HEK293 (cell line): ENCODE data around the gene SLC26A6.

ENCODE experiments used
- FEZF1 ChIP-seq: fragments of 450-650 bp; formaldehyde crosslinking; IDR thresholded peaks from 2 replicates; pipeline ENCODE4 v1.5.1; 2016; ENCODE audit warnings: missing biosample characterization, missing genetic modification characterization
- PRDM1 ChIP-seq: fragments of 450-650 bp; formaldehyde crosslinking; IDR thresholded peaks from 2 replicates; pipeline ENCODE4; 2016; ENCODE audit warnings: missing biosample characterization, missing genetic modification characterization
- YY2 ChIP-seq: fragments of 450-650 bp; formaldehyde crosslinking; IDR thresholded peaks from 2 replicates; pipeline ENCODE4 v1.5.1; 2016; ENCODE audit warnings: missing biosample characterization, missing genetic modification characterization
- ZBTB7A ChIP-seq: fragments of 450-650 bp; formaldehyde crosslinking; IDR thresholded peaks from 2 replicates; pipeline ENCODE4 v1.5.1; 2016; ENCODE audit warnings: low read depth, missing biosample characterization, missing genetic modification characterization
- ZIC2 ChIP-seq: fragments of 450-650 bp; formaldehyde crosslinking; IDR thresholded peaks from 2 replicates; pipeline ENCODE4 v1.5.1; 2016; ENCODE audit warnings: missing biosample characterization, missing genetic modification characterization
- ZNF202 ChIP-seq: fragments of 450-650 bp; formaldehyde crosslinking; IDR thresholded peaks from 2 replicates; pipeline ENCODE4 v1.5.1; 2016; ENCODE audit warnings: missing biosample characterization, missing genetic modification characterization, borderline replicate concordance
- ZNF211 ChIP-seq: fragments of 450-650 bp; formaldehyde crosslinking; IDR thresholded peaks from 2 replicates; pipeline ENCODE4 v1.5.1; 2016; ENCODE audit warnings: low read depth, missing biosample characterization, missing genetic modification characterization
- ZNF223 ChIP-seq: fragments of 450-650 bp; formaldehyde crosslinking; IDR thresholded peaks from 2 replicates; pipeline ENCODE4 v1.5.1; 2016; ENCODE audit warnings: missing biosample characterization, missing genetic modification characterization
- ZNF248 ChIP-seq: fragments of 450-650 bp; formaldehyde crosslinking; IDR thresholded peaks from 2 replicates; pipeline ENCODE4 v1.5.1; 2017; ENCODE audit warnings: missing biosample characterization, missing genetic modification characterization
- ZNF302 ChIP-seq: fragments of 450-650 bp; formaldehyde crosslinking; IDR thresholded peaks from 2 replicates; pipeline ENCODE4 v1.5.1; 2016; ENCODE audit warnings: missing biosample characterization, missing genetic modification characterization, low read depth
- ZNF623 ChIP-seq: fragments of 450-650 bp; formaldehyde crosslinking; IDR thresholded peaks from 2 replicates; pipeline ENCODE4 v1.5.1; 2016; ENCODE audit warnings: missing biosample characterization, missing genetic modification characterization
- ZNF664 ChIP-seq: fragments of 450-650 bp; formaldehyde crosslinking; IDR thresholded peaks from 2 replicates; pipeline ENCODE4 v1.5.1; 2016; ENCODE audit warnings: missing biosample characterization, missing genetic modification characterization
- ZNF677 ChIP-seq: fragments of 450-650 bp; IDR thresholded peaks from 2 replicates; pipeline ENCODE4 v1.5.0; 2018; ENCODE audit warnings: missing biosample characterization, mild to moderate bottlenecking, missing genetic modification characterization, moderate library complexity
- ZNF76 ChIP-seq: fragments of 450-650 bp; formaldehyde crosslinking; IDR thresholded peaks from 2 replicates; pipeline ENCODE4; 2016; ENCODE audit warnings: low read depth, missing biosample characterization, missing genetic modification characterization, borderline replicate concordance
- ZNF777 ChIP-seq: fragments of 450-650 bp; formaldehyde crosslinking; IDR thresholded peaks from 2 replicates; pipeline ENCODE4 v1.5.1; 2017; ENCODE audit warnings: missing biosample characterization, missing genetic modification characterization, borderline replicate concordance
- ZSCAN23 ChIP-seq: fragments of 450-650 bp; formaldehyde crosslinking; IDR thresholded peaks from 2 replicates; pipeline ENCODE4 v1.5.1; 2016; ENCODE audit warnings: missing biosample characterization, missing genetic modification characterization
- ZSCAN30 ChIP-seq: fragments of 450-650 bp; IDR thresholded peaks from 2 replicates; pipeline ENCODE4 v1.5.1; 2018; ENCODE audit warnings: missing biosample characterization, mild to moderate bottlenecking, missing genetic modification characterization, moderate library complexity
- TF ChIP-seq, protein P1 (sequence below): fragments of 450-650 bp; formaldehyde crosslinking; IDR thresholded peaks from 2 replicates; pipeline ENCODE4; 2016; ENCODE audit warnings: missing biosample characterization, missing genetic modification characterization
- TF ChIP-seq, protein P2 (sequence below): fragments of 450-650 bp; formaldehyde crosslinking; IDR thresholded peaks from 2 replicates; pipeline ENCODE4 v1.5.1; 2016; ENCODE audit warnings: missing biosample characterization, missing genetic modification characterization
- TF ChIP-seq, protein P3 (sequence below): fragments of 450-650 bp; formaldehyde crosslinking; IDR thresholded peaks from 2 replicates; pipeline ENCODE4 v1.5.1; 2016; ENCODE audit warnings: missing biosample characterization, missing genetic modification characterization, borderline replicate concordance
- TF ChIP-seq, protein P4 (sequence below): fragments of 450-650 bp; IDR thresholded peaks from 2 replicates; pipeline ENCODE4 v1.5.1; 2018; ENCODE audit warnings: missing biosample characterization, mild to moderate bottlenecking, missing genetic modification characterization
- TF ChIP-seq, protein P5 (sequence below): fragments of 450-650 bp; formaldehyde crosslinking; IDR thresholded peaks from 2 replicates; pipeline ENCODE4 v1.5.1; 2016; ENCODE audit warnings: missing biosample characterization, missing genetic modification characterization, low read depth
- TF ChIP-seq, protein P6 (sequence below): fragments of 450-650 bp; formaldehyde crosslinking; IDR thresholded peaks from 2 replicates; pipeline ENCODE4 v1.5.1; 2016; ENCODE audit warnings: missing biosample characterization, missing genetic modification characterization
- TF ChIP-seq, protein P7 (sequence below): fragments of 450-650 bp; formaldehyde crosslinking; IDR thresholded peaks from 2 replicates; pipeline ENCODE4 v1.5.1; 2016; ENCODE audit warnings: missing biosample characterization, missing genetic modification characterization, borderline replicate concordance

SLC26A6 gene

DNA sequence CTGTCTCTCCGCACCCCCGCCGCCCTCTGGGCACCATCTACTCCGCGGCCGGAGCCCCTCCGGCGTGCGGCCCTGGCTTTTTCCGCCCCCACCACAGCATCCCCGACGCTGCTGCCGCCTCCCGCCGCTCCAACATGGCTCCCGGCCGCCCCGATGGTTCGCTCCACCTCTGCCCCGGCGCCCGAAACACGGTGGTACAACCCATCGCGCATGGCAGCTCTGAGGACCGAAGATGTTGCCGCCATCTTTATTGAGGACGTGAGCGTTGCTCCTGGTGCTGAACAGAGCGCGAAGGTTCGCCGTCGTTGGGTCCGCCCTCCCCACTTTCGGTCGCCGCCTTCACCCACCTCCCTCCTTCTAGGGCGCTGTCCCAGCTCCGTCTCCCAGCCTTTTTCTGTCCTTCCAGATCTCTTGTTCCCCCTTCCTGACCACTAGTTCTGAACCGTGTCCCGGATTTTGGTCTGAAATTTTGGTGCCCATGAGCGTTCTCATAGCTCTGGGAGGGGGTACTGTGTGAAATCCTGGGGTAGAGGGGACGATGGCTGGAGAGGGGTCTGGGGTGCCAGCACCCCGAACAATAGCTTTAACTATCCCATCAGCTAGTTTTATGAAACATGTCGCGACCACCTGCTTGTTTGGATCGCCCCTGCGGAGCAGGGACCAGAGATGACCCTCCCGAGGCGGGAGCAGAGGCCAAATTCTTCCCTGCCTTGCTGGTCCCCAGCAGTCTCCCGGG lies 27.7 kb upstream of the SLC26A6 start, which contains the start of gene CELSR3 (continued):
- TF ChIP-seq, protein P1, sequence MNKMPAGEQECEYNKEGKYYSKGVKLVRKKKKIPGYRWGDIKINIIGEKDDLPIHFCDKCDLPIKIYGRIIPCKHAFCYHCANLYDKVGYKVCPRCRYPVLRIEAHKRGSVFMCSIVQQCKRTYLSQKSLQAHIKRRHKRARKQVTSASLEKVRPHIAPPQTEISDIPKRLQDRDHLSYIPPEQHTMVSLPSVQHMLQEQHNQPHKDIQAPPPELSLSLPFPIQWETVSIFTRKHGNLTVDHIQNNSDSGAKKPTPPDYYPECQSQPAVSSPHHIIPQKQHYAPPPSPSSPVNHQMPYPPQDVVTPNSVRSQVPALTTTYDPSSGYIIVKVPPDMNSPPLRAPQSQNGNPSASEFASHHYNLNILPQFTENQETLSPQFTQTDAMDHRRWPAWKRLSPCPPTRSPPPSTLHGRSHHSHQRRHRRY, result no peak
- TF ChIP-seq ZNF664 (tag by site-specific recombination) (no peak), ZNF777 (tag by site-specific recombination) (no peak), ZIC2 (tag by site-specific recombination) (no peak), ZNF623 (tag by site-specific recombination) (0 out of 2 replicates have a peak, but pooled peaks have one; percentile 11), ZNF202 (tag by site-specific recombination) (no peak), ZSCAN30 (tag by site-specific recombination) (peak; percentile 78), FEZF1 (tag by site-specific recombination) (no peak), ZBTB7A (tag by site-specific recombination) (no peak), PRDM1 (no peak), YY2 (tag by site-specific recombination) (peak; percentile 90), ZNF76 (tag by site-specific recombination) (no peak), ZNF677 (no peak), ZNF302 (tag by site-specific recombination) (no peak), ZNF211 (tag by site-specific recombination) (no peak), ZSCAN23 (tag by site-specific recombination) (no peak), ZNF248 (no peak), ZNF223 (tag by site-specific recombination) (no peak)
- TF ChIP-seq, protein P2, sequence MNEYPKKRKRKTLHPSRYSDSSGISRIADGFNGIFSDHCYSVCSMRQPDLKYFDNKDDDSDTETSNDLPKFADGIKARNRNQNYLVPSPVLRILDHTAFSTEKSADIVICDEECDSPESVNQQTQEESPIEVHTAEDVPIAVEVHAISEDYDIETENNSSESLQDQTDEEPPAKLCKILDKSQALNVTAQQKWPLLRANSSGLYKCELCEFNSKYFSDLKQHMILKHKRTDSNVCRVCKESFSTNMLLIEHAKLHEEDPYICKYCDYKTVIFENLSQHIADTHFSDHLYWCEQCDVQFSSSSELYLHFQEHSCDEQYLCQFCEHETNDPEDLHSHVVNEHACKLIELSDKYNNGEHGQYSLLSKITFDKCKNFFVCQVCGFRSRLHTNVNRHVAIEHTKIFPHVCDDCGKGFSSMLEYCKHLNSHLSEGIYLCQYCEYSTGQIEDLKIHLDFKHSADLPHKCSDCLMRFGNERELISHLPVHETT (tag by site-specific recombination), result no peak
- TF ChIP-seq, protein P3, sequence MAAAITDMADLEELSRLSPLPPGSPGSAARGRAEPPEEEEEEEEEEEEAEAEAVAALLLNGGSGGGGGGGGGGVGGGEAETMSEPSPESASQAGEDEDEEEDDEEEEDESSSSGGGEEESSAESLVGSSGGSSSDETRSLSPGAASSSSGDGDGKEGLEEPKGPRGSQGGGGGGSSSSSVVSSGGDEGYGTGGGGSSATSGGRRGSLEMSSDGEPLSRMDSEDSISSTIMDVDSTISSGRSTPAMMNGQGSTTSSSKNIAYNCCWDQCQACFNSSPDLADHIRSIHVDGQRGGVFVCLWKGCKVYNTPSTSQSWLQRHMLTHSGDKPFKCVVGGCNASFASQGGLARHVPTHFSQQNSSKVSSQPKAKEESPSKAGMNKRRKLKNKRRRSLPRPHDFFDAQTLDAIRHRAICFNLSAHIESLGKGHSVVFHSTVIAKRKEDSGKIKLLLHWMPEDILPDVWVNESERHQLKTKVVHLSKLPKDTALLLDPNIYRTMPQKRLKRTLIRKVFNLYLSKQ (tag by site-specific recombination), result no peak
- TF ChIP-seq, protein P4, sequence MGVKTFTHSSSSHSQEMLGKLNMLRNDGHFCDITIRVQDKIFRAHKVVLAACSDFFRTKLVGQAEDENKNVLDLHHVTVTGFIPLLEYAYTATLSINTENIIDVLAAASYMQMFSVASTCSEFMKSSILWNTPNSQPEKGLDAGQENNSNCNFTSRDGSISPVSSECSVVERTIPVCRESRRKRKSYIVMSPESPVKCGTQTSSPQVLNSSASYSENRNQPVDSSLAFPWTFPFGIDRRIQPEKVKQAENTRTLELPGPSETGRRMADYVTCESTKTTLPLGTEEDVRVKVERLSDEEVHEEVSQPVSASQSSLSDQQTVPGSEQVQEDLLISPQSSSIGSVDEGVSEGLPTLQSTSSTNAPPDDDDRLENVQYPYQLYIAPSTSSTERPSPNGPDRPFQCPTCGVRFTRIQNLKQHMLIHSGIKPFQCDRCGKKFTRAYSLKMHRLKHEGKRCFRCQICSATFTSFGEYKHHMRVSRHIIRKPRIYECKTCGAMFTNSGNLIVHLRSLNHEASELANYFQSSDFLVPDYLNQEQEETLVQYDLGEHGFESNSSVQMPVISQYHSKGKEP (tag by site-specific recombination), result no peak; the same call in 1 of the 2 replicates
- TF ChIP-seq, protein P5, sequence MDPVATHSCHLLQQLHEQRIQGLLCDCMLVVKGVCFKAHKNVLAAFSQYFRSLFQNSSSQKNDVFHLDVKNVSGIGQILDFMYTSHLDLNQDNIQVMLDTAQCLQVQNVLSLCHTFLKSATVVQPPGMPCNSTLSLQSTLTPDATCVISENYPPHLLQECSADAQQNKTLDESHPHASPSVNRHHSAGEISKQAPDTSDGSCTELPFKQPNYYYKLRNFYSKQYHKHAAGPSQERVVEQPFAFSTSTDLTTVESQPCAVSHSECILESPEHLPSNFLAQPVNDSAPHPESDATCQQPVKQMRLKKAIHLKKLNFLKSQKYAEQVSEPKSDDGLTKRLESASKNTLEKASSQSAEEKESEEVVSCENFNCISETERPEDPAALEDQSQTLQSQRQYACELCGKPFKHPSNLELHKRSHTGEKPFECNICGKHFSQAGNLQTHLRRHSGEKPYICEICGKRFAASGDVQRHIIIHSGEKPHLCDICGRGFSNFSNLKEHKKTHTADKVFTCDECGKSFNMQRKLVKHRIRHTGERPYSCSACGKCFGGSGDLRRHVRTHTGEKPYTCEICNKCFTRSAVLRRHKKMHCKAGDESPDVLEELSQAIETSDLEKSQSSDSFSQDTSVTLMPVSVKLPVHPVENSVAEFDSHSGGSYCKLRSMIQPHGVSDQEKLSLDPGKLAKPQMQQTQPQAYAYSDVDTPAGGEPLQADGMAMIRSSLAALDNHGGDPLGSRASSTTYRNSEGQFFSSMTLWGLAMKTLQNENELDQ (tag by site-specific recombination), result no peak
- TF ChIP-seq, protein P6, sequence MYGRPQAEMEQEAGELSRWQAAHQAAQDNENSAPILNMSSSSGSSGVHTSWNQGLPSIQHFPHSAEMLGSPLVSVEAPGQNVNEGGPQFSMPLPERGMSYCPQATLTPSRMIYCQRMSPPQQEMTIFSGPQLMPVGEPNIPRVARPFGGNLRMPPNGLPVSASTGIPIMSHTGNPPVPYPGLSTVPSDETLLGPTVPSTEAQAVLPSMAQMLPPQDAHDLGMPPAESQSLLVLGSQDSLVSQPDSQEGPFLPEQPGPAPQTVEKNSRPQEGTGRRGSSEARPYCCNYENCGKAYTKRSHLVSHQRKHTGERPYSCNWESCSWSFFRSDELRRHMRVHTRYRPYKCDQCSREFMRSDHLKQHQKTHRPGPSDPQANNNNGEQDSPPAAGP, result no peak
- TF ChIP-seq, protein P7, sequence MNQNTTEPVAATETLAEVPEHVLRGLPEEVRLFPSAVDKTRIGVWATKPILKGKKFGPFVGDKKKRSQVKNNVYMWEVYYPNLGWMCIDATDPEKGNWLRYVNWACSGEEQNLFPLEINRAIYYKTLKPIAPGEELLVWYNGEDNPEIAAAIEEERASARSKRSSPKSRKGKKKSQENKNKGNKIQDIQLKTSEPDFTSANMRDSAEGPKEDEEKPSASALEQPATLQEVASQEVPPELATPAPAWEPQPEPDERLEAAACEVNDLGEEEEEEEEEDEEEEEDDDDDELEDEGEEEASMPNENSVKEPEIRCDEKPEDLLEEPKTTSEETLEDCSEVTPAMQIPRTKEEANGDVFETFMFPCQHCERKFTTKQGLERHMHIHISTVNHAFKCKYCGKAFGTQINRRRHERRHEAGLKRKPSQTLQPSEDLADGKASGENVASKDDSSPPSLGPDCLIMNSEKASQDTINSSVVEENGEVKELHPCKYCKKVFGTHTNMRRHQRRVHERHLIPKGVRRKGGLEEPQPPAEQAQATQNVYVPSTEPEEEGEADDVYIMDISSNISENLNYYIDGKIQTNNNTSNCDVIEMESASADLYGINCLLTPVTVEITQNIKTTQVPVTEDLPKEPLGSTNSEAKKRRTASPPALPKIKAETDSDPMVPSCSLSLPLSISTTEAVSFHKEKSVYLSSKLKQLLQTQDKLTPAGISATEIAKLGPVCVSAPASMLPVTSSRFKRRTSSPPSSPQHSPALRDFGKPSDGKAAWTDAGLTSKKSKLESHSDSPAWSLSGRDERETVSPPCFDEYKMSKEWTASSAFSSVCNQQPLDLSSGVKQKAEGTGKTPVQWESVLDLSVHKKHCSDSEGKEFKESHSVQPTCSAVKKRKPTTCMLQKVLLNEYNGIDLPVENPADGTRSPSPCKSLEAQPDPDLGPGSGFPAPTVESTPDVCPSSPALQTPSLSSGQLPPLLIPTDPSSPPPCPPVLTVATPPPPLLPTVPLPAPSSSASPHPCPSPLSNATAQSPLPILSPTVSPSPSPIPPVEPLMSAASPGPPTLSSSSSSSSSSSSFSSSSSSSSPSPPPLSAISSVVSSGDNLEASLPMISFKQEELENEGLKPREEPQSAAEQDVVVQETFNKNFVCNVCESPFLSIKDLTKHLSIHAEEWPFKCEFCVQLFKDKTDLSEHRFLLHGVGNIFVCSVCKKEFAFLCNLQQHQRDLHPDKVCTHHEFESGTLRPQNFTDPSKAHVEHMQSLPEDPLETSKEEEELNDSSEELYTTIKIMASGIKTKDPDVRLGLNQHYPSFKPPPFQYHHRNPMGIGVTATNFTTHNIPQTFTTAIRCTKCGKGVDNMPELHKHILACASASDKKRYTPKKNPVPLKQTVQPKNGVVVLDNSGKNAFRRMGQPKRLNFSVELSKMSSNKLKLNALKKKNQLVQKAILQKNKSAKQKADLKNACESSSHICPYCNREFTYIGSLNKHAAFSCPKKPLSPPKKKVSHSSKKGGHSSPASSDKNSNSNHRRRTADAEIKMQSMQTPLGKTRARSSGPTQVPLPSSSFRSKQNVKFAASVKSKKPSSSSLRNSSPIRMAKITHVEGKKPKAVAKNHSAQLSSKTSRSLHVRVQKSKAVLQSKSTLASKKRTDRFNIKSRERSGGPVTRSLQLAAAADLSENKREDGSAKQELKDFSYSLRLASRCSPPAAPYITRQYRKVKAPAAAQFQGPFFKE (tag by site-specific recombination), result no peak
